ENCODE data around the gene NUDT9. TPM values are rescaled to one million over a fixed set of nuclear protein-coding genes. Genes with fewer than 3 reads are reported as not detected.
A peak's percentile ranks its signal among the peaks of the same experiment; 100 is the strongest.

Gene NUDT9
- polyA plus RNA-seq, 1 of the 3 experiments (the other 2 are of a cell fraction), result 21.8 TPM

DNA sequence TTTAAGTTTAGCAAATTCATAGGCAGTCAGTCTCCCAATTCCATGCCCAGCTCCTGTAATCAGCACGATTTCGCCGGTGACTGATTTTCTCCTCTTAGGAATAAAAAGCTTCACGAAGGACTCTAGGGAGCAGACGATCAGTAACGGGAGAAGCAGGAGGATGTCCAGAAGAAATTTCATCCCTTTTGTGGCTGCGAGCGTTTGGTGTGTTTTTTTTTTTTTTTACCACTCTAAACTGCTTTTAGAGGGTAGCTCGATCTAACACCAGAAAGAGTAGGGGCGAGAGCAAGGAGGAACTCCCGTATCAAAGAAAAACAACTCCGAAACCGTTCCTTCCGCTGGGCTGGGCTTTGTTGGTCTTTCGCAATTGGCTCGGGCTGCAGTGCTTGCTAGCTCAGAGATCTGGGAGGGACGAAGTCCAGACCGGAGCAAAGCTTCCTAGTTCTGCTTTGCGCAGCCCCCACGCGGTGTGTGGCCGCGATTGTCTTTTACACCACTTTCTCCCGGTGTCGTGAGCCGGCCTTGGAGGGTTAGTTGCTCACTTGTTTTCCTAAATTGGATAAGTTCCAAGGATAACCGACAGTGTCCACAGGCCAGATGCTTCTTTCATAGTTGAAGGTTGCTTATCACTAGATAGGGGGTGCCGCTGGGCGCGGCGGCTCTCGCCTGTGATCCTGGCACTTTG is 31.3 kb upstream of the NUDT9 start, which contains the start of gene HSD17B11 (continued):
- TF ChIP-seq NRF1 (IDR thresholded peaks at IDR 0.05; ENCODE audit: low read depth, low read length), result peak; percentile 51
- TF ChIP-seq POLR2AphosphoS5 (IDR thresholded peaks at IDR 0.05; ENCODE audit: low read depth, low read length), result peak; percentile 94
- no peak for TF ChIP-seq FOSL2 (IDR thresholded peaks at IDR 0.05; ENCODE audit: borderline replicate concordance, low read depth)
- no peak; the same call in 1 of the 2 replicates for TF ChIP-seq YY1 (IDR thresholded peaks at IDR 0.05; ENCODE audit: low read depth)
- TF ChIP-seq FOXM1 (IDR thresholded peaks at IDR 0.05; ENCODE audit: low read depth), result peak; percentile 65; the same call in 1 of the 2 replicates
- no peak for TF ChIP-seq TEAD4 (IDR thresholded peaks at IDR 0.05; ENCODE audit: borderline replicate concordance, insufficient read depth)
- TF ChIP-seq NFIC (IDR thresholded peaks at IDR 0.05; ENCODE audit: borderline replicate concordance), result no peak; the same call in 1 of the 2 replicates
- TF ChIP-seq CHD2 (IDR thresholded peaks at IDR 0.05; ENCODE audit: low read length, partially characterized antibody), result no peak
- TF ChIP-seq GATA2 (CRISPR knock-in tag; IDR thresholded peaks at IDR 0.05), result peak; percentile 55; the same call in 1 of the 2 replicates
- TF ChIP-seq TCF12 (IDR thresholded peaks at IDR 0.05), result peak; percentile 22; the same call in 1 of the 2 replicates
- TF ChIP-seq SMC3 (IDR thresholded peaks at IDR 0.05; ENCODE audit: low read depth, low read length), result peak; percentile 26; the same call in 1 of the 2 replicates
- no peak for TF ChIP-seq JUND (IDR thresholded peaks at IDR 0.05)
- TF ChIP-seq, protein P1, sequence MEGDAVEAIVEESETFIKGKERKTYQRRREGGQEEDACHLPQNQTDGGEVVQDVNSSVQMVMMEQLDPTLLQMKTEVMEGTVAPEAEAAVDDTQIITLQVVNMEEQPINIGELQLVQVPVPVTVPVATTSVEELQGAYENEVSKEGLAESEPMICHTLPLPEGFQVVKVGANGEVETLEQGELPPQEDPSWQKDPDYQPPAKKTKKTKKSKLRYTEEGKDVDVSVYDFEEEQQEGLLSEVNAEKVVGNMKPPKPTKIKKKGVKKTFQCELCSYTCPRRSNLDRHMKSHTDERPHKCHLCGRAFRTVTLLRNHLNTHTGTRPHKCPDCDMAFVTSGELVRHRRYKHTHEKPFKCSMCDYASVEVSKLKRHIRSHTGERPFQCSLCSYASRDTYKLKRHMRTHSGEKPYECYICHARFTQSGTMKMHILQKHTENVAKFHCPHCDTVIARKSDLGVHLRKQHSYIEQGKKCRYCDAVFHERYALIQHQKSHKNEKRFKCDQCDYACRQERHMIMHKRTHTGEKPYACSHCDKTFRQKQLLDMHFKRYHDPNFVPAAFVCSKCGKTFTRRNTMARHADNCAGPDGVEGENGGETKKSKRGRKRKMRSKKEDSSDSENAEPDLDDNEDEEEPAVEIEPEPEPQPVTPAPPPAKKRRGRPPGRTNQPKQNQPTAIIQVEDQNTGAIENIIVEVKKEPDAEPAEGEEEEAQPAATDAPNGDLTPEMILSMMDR (IDR thresholded peaks at IDR 0.05), result peak; percentile 36; the same call in 1 of the 2 replicates
- peak; percentile 23 for TF ChIP-seq RAD21 (IDR thresholded peaks at IDR 0.05; ENCODE audit: low read length)
- peak; percentile 87; the same call in 1 of the 2 replicates for TF ChIP-seq SIN3A (IDR thresholded peaks at IDR 0.05; ENCODE audit: borderline replicate concordance, low read depth, low read length)
- TF ChIP-seq, protein P2, sequence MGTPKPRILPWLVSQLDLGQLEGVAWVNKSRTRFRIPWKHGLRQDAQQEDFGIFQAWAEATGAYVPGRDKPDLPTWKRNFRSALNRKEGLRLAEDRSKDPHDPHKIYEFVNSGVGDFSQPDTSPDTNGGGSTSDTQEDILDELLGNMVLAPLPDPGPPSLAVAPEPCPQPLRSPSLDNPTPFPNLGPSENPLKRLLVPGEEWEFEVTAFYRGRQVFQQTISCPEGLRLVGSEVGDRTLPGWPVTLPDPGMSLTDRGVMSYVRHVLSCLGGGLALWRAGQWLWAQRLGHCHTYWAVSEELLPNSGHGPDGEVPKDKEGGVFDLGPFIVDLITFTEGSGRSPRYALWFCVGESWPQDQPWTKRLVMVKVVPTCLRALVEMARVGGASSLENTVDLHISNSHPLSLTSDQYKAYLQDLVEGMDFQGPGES (IDR thresholded peaks at IDR 0.05; ENCODE audit: low read depth, low read length), result no peak

DNA sequence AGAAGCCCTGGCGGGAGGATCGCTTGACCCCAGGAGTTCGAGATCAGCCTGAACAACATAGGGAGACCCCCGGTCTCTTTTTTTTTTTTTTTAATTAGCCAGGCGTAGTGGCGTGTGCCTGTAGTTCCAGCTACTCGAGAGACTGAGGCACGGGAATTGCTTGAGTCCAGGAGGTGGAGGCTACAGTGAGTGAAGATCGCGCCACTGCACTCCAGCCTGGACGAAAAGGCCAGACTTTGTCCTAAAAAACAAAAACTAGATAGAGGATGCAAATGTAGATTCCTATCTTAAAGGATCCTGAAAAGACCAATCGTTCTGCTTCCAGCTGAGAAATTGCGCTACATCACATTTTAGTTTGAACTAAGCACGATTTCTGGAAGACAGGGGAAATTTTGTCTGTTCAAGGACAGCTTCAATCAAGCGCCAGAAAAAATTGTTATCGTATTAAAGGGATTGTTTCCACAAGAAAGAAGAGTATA is 30.8 kb upstream of the NUDT9 start:
- ChIA-PET POLR2A (interaction anchor here (0.6 to 2.4 kb wide), 4 partner anchors 8 to 324 kb away, joined by 3 to 24 read pairs (median 5); partner anchors contain the start of gene NUDT9), CTCF (interaction anchor here (0.8 to 7.0 kb wide), 6 partner anchors 15 to 73 kb away, joined by 3 to 53 read pairs (median 3); partner anchors contain the start of gene NUDT9)
- TF ChIP-seq CHD2 (IDR thresholded peaks at IDR 0.05; ENCODE audit: low read length, partially characterized antibody), result no peak
- TF ChIP-seq MEF2A (IDR thresholded peaks at IDR 0.05; ENCODE audit: borderline replicate concordance, low read depth), result no peak
- no peak for TF ChIP-seq YY1 (IDR thresholded peaks at IDR 0.05; ENCODE audit: low read depth)
- no peak for TF ChIP-seq TAF1 (IDR thresholded peaks at IDR 0.05; ENCODE audit: borderline replicate concordance, low read depth, low read length)
- TF ChIP-seq, protein P3, sequence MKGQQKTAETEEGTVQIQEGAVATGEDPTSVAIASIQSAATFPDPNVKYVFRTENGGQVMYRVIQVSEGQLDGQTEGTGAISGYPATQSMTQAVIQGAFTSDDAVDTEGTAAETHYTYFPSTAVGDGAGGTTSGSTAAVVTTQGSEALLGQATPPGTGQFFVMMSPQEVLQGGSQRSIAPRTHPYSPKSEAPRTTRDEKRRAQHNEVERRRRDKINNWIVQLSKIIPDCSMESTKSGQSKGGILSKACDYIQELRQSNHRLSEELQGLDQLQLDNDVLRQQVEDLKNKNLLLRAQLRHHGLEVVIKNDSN (IDR thresholded peaks at IDR 0.05; ENCODE audit: borderline replicate concordance, low read depth), result no peak
- TF ChIP-seq NRF1 (IDR thresholded peaks at IDR 0.05; ENCODE audit: low read depth, low read length), result no peak
- TF ChIP-seq RCOR1 (IDR thresholded peaks at IDR 0.05; ENCODE audit: low read length), result no peak
- TF ChIP-seq, protein P4, sequence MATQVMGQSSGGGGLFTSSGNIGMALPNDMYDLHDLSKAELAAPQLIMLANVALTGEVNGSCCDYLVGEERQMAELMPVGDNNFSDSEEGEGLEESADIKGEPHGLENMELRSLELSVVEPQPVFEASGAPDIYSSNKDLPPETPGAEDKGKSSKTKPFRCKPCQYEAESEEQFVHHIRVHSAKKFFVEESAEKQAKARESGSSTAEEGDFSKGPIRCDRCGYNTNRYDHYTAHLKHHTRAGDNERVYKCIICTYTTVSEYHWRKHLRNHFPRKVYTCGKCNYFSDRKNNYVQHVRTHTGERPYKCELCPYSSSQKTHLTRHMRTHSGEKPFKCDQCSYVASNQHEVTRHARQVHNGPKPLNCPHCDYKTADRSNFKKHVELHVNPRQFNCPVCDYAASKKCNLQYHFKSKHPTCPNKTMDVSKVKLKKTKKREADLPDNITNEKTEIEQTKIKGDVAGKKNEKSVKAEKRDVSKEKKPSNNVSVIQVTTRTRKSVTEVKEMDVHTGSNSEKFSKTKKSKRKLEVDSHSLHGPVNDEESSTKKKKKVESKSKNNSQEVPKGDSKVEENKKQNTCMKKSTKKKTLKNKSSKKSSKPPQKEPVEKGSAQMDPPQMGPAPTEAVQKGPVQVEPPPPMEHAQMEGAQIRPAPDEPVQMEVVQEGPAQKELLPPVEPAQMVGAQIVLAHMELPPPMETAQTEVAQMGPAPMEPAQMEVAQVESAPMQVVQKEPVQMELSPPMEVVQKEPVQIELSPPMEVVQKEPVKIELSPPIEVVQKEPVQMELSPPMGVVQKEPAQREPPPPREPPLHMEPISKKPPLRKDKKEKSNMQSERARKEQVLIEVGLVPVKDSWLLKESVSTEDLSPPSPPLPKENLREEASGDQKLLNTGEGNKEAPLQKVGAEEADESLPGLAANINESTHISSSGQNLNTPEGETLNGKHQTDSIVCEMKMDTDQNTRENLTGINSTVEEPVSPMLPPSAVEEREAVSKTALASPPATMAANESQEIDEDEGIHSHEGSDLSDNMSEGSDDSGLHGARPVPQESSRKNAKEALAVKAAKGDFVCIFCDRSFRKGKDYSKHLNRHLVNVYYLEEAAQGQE (IDR thresholded peaks at IDR 0.05; ENCODE audit: low read depth, low read length), result no peak
- no peak for TF ChIP-seq GABPA (IDR thresholded peaks at IDR 0.05; ENCODE audit: low read depth)
- TF ChIP-seq, protein P2 (IDR thresholded peaks at IDR 0.05; ENCODE audit: low read depth, low read length), result no peak

More for the DNA sequence above, 30.8 kb upstream of the NUDT9 start:
- peak; percentile 27 for DNase-seq
- WGBS (ENCODE audit: low lambda C conversion rate), result 28% methylated on average over 16 of the region's 16 CpGs
- peak overlapping the region; percentile 91 for H2AFZ ChIP-seq (ENCODE audit: low read depth)
- H3K27ac ChIP-seq (ENCODE audit: low read depth in 2 of 2, low read length in 1 of 2), result peak overlapping the region; percentile 83 to 96
- peaks cover 40% of the 10 kb centered on the region for H3K79me2 ChIP-seq (ENCODE audit: insufficient read depth)
- no peaks in the 10 kb centered on the region for H3K27me3 ChIP-seq (ENCODE audit: insufficient read depth)
- H3K9me2 ChIP-seq, result no peaks in the 10 kb centered on the region
- no peaks in the 10 kb centered on the region for H4K20me1 ChIP-seq (ENCODE audit: insufficient read depth)
- peak overlapping the region; percentile 75 for H3K4me2 ChIP-seq
- peak overlapping the region; percentile 76; the same call in 1 of the 2 replicates for H3K9ac ChIP-seq
- H3K4me3 ChIP-seq (ENCODE audit: low read depth in 2 of 2, low read length in 1 of 2), result peak overlapping the region; percentile 69 to 80
- peaks cover 23% of the 10 kb centered on the region for H3F3A ChIP-seq (replicated peaks; ENCODE audit: insufficient read depth)
- peaks cover 0 to 4% of the 10 kb centered on the region in 2 experiments; a peak in 1 of 4 replicates for H3K4me1 ChIP-seq (ENCODE audit: control insufficient read depth in 1 of 2, insufficient read depth in 2 of 2, low read depth in 1 of 2, low read length in 1 of 2)
- peaks cover 0 to 5% of the 10 kb centered on the region in 2 experiments for H3K36me3 ChIP-seq (replicated peaks in 1 of 2; ENCODE audit: control insufficient read depth in 1 of 2, insufficient read depth in 2 of 2, low read length in 1 of 2)
- H3K9me3 ChIP-seq, result no peaks in the 10 kb centered on the region

Data from SK-N-SH (cell line).